BLaER1 treated with 17β-estradiol and CSF1 and Interleukin-3, amounts not matched to agents 10 nM and 100 nM (cell line): ENCODE measurements around the gene PSMD6.

ENCODE experiments used
- H3K27ac ChIP-seq, 11 experiments: shearing (Covaris generic); formaldehyde crosslinking; 2 replicates each; pipeline ENCODE4 v1.8.1; 2022
- H3K27me3 ChIP-seq, 11 experiments: shearing (Covaris generic); formaldehyde crosslinking; 2 replicates each; pipeline ENCODE4 v1.8.1; 2022
- H3K36me3 ChIP-seq, 11 experiments: shearing (Covaris generic); formaldehyde crosslinking; 2 replicates each; pipeline ENCODE4 v1.8.1; 2022
- H3K4me1 ChIP-seq, 10 experiments: shearing (Covaris generic); formaldehyde crosslinking; 2 replicates each; pipeline ENCODE4 v1.8.1; 2022
- H3K4me2 ChIP-seq, 11 experiments: shearing (Covaris generic); formaldehyde crosslinking; 2 replicates each; pipeline ENCODE4 v1.8.1; 2022
- H3K4me3 ChIP-seq, 10 experiments: shearing (Covaris generic); formaldehyde crosslinking; 2 replicates each; pipeline ENCODE4 v1.8.1; 2022
- H3K9ac ChIP-seq, 11 experiments: shearing (Covaris generic); formaldehyde crosslinking; 2 replicates each; pipeline ENCODE4 v1.8.1; 2022
- H3K9me3 ChIP-seq, 11 experiments: shearing (Covaris generic); formaldehyde crosslinking; replicated peaks in 1 of 11; 2 replicates each; pipeline ENCODE4 v1.8.1; 2022
- H4K20me1 ChIP-seq, 11 experiments: shearing (Covaris generic); formaldehyde crosslinking; 2 replicates each; pipeline ENCODE4 v1.8.1; 2022
- Cebpa-rat ChIP-seq, 11 experiments: shearing (Covaris generic); IDR thresholded peaks; 2 replicates each; pipeline ENCODE4 v1.8.1; 2022

PSMD6 gene

GRCh38 chr3:63981980-63982379 lies 41.3 kb downstream of the PSMD6 start:
- Histone ChIP-seq H3K4me1 (peaks cover 22 to 43% (median 29%) of the 10 kb centered on the region in 10 experiments), H3K4me2 (peak overlapping the region in 1 of 11 experiments; percentile 54; a peak in 2 of 22 replicates), H3K9me3 (no peaks in the 10 kb centered on the region)

GRCh38 chr3:63980830-63981498 lies 42.3 kb downstream of the PSMD6 start:
- Histone ChIP-seq H3K27ac (no peak overlapping the region), H3K9ac (no peak overlapping the region), H3K4me1 (peaks cover 22 to 53% (median 39%) of the 10 kb centered on the region in 10 experiments), H3K27me3 (no peaks in the 10 kb centered on the region), H3K4me3 (no peak overlapping the region), H4K20me1 (peaks cover 0 to 57% (median 23%) of the 10 kb centered on the region in 11 experiments; a peak in 13 of 22 replicates), H3K9me3 (no peaks in the 10 kb centered on the region), H3K36me3 (peaks cover 64 to 70% (median 68%) of the 10 kb centered on the region in 11 experiments), H3K4me2 (no peak overlapping the region)
- TF ChIP-seq Cebpa-rat (IDR thresholded peaks at IDR 0.05): no peak

More at GRCh38 chr3:63981980-63982379, 41.3 kb downstream of the PSMD6 start:
- H3K36me3 ChIP-seq: peaks cover 74 to 80% (median 77%) of the 10 kb centered on the region in 11 experiments
- no peak overlapping the region for H3K9ac ChIP-seq
- H3K4me3 ChIP-seq: no peak overlapping the region
- H3K27ac ChIP-seq: no peak overlapping the region
- peaks cover 0 to 53% (median 25%) of the 10 kb centered on the region in 11 experiments; a peak in 13 of 22 replicates for H4K20me1 ChIP-seq
- H3K27me3 ChIP-seq: no peaks in the 10 kb centered on the region
- no peak for TF ChIP-seq Cebpa-rat (IDR thresholded peaks at IDR 0.05)

- peaks cover 54 to 67% (median 59%) of the 10 kb centered on the region in 11 experiments for H3K36me3 ChIP-seq
- no peak overlapping the region for H3K4me3 ChIP-seq
- H3K9ac ChIP-seq: no peak overlapping the region
- H4K20me1 ChIP-seq: peaks cover 0 to 65% (median 22%) of the 10 kb centered on the region in 11 experiments; a peak in 13 of 22 replicates
- no peak for TF ChIP-seq Cebpa-rat (IDR thresholded peaks at IDR 0.05)
- peaks cover 22 to 63% (median 47%) of the 10 kb centered on the region in 10 experiments for H3K4me1 ChIP-seq
- H3K9me3 ChIP-seq: no peaks in the 10 kb centered on the region
- peak overlapping the region in 1 of 11 experiments; percentile 78; a peak in 1 of 22 replicates for H3K4me2 ChIP-seq
- H3K27ac ChIP-seq: peak overlapping the region in 1 of 11 experiments; percentile 11; a peak in 1 of 22 replicates
- H3K27me3 ChIP-seq: no peaks in the 10 kb centered on the region
These were observed 43.3 kb downstream of the PSMD6 start for GRCh38 chr3:63980019-63980418.

GRCh38 chr3:63979093-63979885 lies 44.0 kb downstream of the PSMD6 start:
- H3K9me3 ChIP-seq: no peaks in the 10 kb centered on the region
- H3K9ac ChIP-seq: no peak overlapping the region
- no peak for TF ChIP-seq Cebpa-rat (IDR thresholded peaks at IDR 0.05)
- H3K4me2 ChIP-seq: peak overlapping the region; percentile 14 to 82 (median 68); a peak in 21 of 22 replicates
- H3K27me3 ChIP-seq: no peaks in the 10 kb centered on the region
- H3K4me3 ChIP-seq: no peak overlapping the region
- H3K4me1 ChIP-seq: peaks cover 22 to 70% (median 49%) of the 10 kb centered on the region in 10 experiments
- peaks cover 0 to 69% (median 20%) of the 10 kb centered on the region in 11 experiments; a peak in 13 of 22 replicates for H4K20me1 ChIP-seq
- H3K36me3 ChIP-seq: peaks cover 48 to 66% (median 55%) of the 10 kb centered on the region in 11 experiments
- peak overlapping the region in 2 of 11 experiments; percentile 5 to 11; a peak in 3 of 22 replicates for H3K27ac ChIP-seq

GRCh38 chr3:63977893-63978292 lies 45.4 kb downstream of the PSMD6 start:
- Histone ChIP-seq H3K4me2 (peak overlapping the region; percentile 14 to 82 (median 68); a peak in 17 of 22 replicates), H3K9me3 (no peaks in the 10 kb centered on the region), H3K27me3 (no peaks in the 10 kb centered on the region), H3K36me3 (peaks cover 48 to 66% (median 55%) of the 10 kb centered on the region in 11 experiments), H3K9ac (no peak overlapping the region), H3K4me3 (no peak overlapping the region), H3K27ac (peak overlapping the region in 7 of 11 experiments; percentile 11 to 69 (median 54); a peak in 8 of 22 replicates), H3K4me1 (peaks cover 22 to 77% (median 51%) of the 10 kb centered on the region in 10 experiments), H4K20me1 (peaks cover 0 to 80% (median 20%) of the 10 kb centered on the region in 11 experiments; a peak in 13 of 22 replicates)
- no peak for TF ChIP-seq Cebpa-rat (IDR thresholded peaks at IDR 0.05)

- Histone ChIP-seq H3K4me2 (peak overlapping the region in 10 of 11 experiments; percentile 23 to 82 (median 72); a peak in 19 of 22 replicates), H3K36me3 (peaks cover 45 to 66% (median 55%) of the 10 kb centered on the region in 11 experiments), H3K9ac (peak overlapping the region in 2 of 11 experiments; percentile 6 to 24; a peak in 3 of 22 replicates), H3K27ac (peak overlapping the region in 10 of 11 experiments; percentile 29 to 69 (median 57); a peak in 15 of 22 replicates), H3K4me3 (peak overlapping the region in 2 of 10 experiments; percentile 2 to 3; a peak in 2 of 20 replicates), H3K4me1 (peaks cover 22 to 69% (median 51%) of the 10 kb centered on the region in 10 experiments), H4K20me1 (peaks cover 0 to 83% (median 16%) of the 10 kb centered on the region in 11 experiments; a peak in 13 of 22 replicates), H3K9me3 (no peaks in the 10 kb centered on the region), H3K27me3 (no peaks in the 10 kb centered on the region)
- TF ChIP-seq Cebpa-rat (IDR thresholded peaks at IDR 0.05): peak in 2 of 11 experiments; percentile 4 to 5; a peak in 1 of 22 replicates
These were observed 46.5 kb downstream of the PSMD6 start for GRCh38 chr3:63976872-63977200.

GRCh38 chr3:63976161-63976871 lies 47.0 kb downstream of the PSMD6 start:
- Histone ChIP-seq H3K27me3 (no peaks in the 10 kb centered on the region), H3K9ac (peak overlapping the region in 4 of 11 experiments; percentile 4 to 36 (median 15); a peak in 5 of 22 replicates), H3K4me2 (peak overlapping the region in 10 of 11 experiments; percentile 23 to 82 (median 72); a peak in 19 of 22 replicates), H3K4me1 (peaks cover 22 to 73% (median 51%) of the 10 kb centered on the region in 10 experiments), H3K9me3 (no peaks in the 10 kb centered on the region), H3K36me3 (peaks cover 40 to 63% (median 51%) of the 10 kb centered on the region in 11 experiments), H3K27ac (peak overlapping the region in 10 of 11 experiments; percentile 29 to 69 (median 57); a peak in 18 of 22 replicates), H4K20me1 (peaks cover 0 to 83% (median 15%) of the 10 kb centered on the region in 11 experiments; a peak in 13 of 22 replicates), H3K4me3 (peak overlapping the region in 2 of 10 experiments; percentile 2 to 3; a peak in 2 of 20 replicates)
- TF ChIP-seq Cebpa-rat (IDR thresholded peaks at IDR 0.05): peak in 7 of 11 experiments; percentile 24 to 85 (median 60); a peak in 10 of 22 replicates

GRCh38 chr3:63975723-63976122 lies 47.6 kb downstream of the PSMD6 start:
- no peak overlapping the region for H3K4me3 ChIP-seq
- peak overlapping the region in 2 of 11 experiments; percentile 4 to 36; a peak in 3 of 22 replicates for H3K9ac ChIP-seq
- H3K27me3 ChIP-seq: no peaks in the 10 kb centered on the region
- H3K4me1 ChIP-seq: peaks cover 26 to 79% (median 54%) of the 10 kb centered on the region in 10 experiments
- H3K36me3 ChIP-seq: peaks cover 34 to 63% (median 49%) of the 10 kb centered on the region in 11 experiments
- no peaks in the 10 kb centered on the region for H3K9me3 ChIP-seq
- TF ChIP-seq Cebpa-rat (IDR thresholded peaks at IDR 0.05): no peak
- H3K27ac ChIP-seq: peak overlapping the region in 10 of 11 experiments; percentile 5 to 69 (median 57); a peak in 16 of 22 replicates
- peaks cover 0 to 88% (median 17%) of the 10 kb centered on the region in 11 experiments; a peak in 14 of 22 replicates for H4K20me1 ChIP-seq
- H3K4me2 ChIP-seq: peak overlapping the region in 7 of 11 experiments; percentile 62 to 82 (median 78); a peak in 14 of 22 replicates
